ENCODE data around the gene GUCY2F. TPM values are rescaled to one million over a fixed set of nuclear protein-coding genes. Genes with fewer than 3 reads are reported as not detected.

The GUCY2F gene
- total and polyA plus RNA-seq, 2 donors (not counting 3 experiments of a cell fraction or from before 2014, with no cell fraction given), result 0.01 TPM; not detected in 1

DNA sequence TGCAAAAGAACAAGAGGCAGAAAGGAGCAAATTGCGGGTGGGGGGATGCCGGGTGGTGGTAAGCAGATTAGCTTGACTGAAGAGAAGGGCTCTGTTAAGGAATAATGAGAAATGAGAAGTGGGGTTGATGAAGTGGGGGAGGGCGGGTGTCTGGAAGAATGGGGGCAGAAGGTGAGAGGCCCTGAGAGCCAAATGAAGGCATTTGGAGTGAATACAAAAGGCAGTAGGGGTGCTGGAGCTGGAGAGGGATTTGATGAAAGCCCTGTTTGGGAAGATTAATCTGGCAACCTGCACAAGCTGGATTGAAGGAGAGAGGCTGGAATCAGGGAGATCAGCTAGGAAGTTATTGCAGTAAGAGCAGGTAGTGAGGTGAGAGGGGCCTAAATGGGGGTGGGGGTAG, 82.1 kb downstream of the GUCY2F start:
- H3K27ac ChIP-seq (ENCODE audit: insufficient read depth, low read depth, low read length), result no peak overlapping the region
- H2AFZ ChIP-seq (ENCODE audit: low read depth, low read length), result no peak overlapping the region
- no peaks in the 10 kb centered on the region for H4K20me1 ChIP-seq (replicated peaks; ENCODE audit: control insufficient read depth, extremely low read depth, insufficient read depth, low read length)
- no peak overlapping the region for H3K9ac ChIP-seq (replicated peaks; ENCODE audit: extremely low read depth, insufficient read depth, low read length)
- TF ChIP-seq GATA2 (IDR thresholded peaks at IDR 0.05; ENCODE audit: insufficient read depth, insufficient read length, low read depth, low read length) (no peak), JUN (IDR thresholded peaks at IDR 0.05; ENCODE audit: borderline replicate concordance, insufficient read depth, insufficient read length, low read depth) (no peak), POLR2A (IDR thresholded peaks at IDR 0.05; ENCODE audit: low read depth, low read length) (no peak), POLR2AphosphoS5 (IDR thresholded peaks at IDR 0.05; ENCODE audit: insufficient read depth, low read depth, low read length) (no peak)
- TF ChIP-seq, protein P1, sequence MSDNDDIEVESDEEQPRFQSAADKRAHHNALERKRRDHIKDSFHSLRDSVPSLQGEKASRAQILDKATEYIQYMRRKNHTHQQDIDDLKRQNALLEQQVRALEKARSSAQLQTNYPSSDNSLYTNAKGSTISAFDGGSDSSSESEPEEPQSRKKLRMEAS (IDR thresholded peaks at IDR 0.05; ENCODE audit: insufficient read depth, insufficient read length), result no peak
- no peaks in the 10 kb centered on the region for H3K36me3 ChIP-seq (ENCODE audit: control insufficient read depth in 2 of 2, extremely low read depth in 1 of 2, insufficient read depth in 2 of 2, low read length in 2 of 2)
- intact Hi-C loops (cut with micrococcal nuclease) (no loop called here), dilution Hi-C loops (cut with MboI; ENCODE audit: extremely low pct_ligation_motif_present, low sequenced_read_pairs) (no loop called here)
- H3K9me1 ChIP-seq (replicated peaks; ENCODE audit: control insufficient read depth, extremely low read depth, insufficient read depth, low read length), result no peaks in the 10 kb centered on the region
- no peaks in the 10 kb centered on the region for H3K9me3 ChIP-seq (replicated peaks; ENCODE audit: control insufficient read depth, insufficient read depth, low read length)
- no TSS peak for BruUV-seq (replicated peaks)
- H3K79me2 ChIP-seq (ENCODE audit: control insufficient read depth, insufficient read depth, low read length), result no peaks in the 10 kb centered on the region
- ChIA-PET CTCF (no interaction called here), POLR2A (no interaction called here)
- no peak overlapping the region for H3K4me3 ChIP-seq (replicated peaks in 1 of 3; ENCODE audit: insufficient read depth in 1 of 3, low read depth in 1 of 3, low read length in 3 of 3)
- DNase-seq (ENCODE audit: low read depth, low spot score), result no peak
- H3K4me2 ChIP-seq (ENCODE audit: insufficient read depth, low read length), result no peak overlapping the region
- no peaks in the 10 kb centered on the region for H3K4me1 ChIP-seq (ENCODE audit: control insufficient read depth, extremely low read depth, insufficient read depth, low read length)
- no peak for FAIRE-seq
- peaks cover 0 to 3% of the 10 kb centered on the region in 2 experiments for H3K27me3 ChIP-seq (ENCODE audit: control insufficient read depth in 2 of 2, insufficient read depth in 2 of 2, low read length in 2 of 2)

DNA sequence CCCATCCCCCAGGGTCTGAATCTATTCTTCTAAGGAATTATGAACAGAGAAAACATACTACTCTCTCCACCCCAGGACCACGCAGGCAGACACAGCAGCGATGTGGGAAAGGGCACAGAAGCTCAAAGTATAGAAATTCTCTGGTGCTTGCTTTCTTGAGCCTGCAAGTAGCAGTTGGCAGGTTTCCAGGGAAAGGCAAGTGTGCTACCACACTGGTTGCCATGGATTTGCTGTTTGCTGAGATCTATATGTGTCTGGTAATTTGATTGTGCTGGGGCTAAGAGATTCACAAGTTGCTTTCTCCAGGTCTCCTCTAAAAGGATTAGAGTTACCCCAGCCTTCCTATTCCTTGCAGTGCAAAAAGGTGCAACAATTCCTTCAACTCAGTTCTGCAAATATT, 83.1 kb downstream of the GUCY2F start:
- TF ChIP-seq, protein P2, sequence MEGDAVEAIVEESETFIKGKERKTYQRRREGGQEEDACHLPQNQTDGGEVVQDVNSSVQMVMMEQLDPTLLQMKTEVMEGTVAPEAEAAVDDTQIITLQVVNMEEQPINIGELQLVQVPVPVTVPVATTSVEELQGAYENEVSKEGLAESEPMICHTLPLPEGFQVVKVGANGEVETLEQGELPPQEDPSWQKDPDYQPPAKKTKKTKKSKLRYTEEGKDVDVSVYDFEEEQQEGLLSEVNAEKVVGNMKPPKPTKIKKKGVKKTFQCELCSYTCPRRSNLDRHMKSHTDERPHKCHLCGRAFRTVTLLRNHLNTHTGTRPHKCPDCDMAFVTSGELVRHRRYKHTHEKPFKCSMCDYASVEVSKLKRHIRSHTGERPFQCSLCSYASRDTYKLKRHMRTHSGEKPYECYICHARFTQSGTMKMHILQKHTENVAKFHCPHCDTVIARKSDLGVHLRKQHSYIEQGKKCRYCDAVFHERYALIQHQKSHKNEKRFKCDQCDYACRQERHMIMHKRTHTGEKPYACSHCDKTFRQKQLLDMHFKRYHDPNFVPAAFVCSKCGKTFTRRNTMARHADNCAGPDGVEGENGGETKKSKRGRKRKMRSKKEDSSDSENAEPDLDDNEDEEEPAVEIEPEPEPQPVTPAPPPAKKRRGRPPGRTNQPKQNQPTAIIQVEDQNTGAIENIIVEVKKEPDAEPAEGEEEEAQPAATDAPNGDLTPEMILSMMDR (IDR thresholded peaks at IDR 0.05; ENCODE audit: extremely low read depth in 1 of 2, insufficient read depth in 1 of 2, low read depth in 1 of 2, low read length in 2 of 2), result no peak
- TF ChIP-seq JUN (IDR thresholded peaks at IDR 0.05; ENCODE audit: borderline replicate concordance, insufficient read depth, insufficient read length, low read depth) (no peak), GATA2 (IDR thresholded peaks at IDR 0.05; ENCODE audit: insufficient read depth, insufficient read length, low read depth, low read length) (no peak), POLR2A (IDR thresholded peaks at IDR 0.05; ENCODE audit: low read depth, low read length) (no peak), POLR2AphosphoS5 (IDR thresholded peaks at IDR 0.05; ENCODE audit: insufficient read depth, low read depth, low read length) (no peak), EZH2 (IDR thresholded peaks at IDR 0.05; ENCODE audit: borderline replicate concordance, low read depth, low read length, severe bottlenecking) (no peak), FOS (IDR thresholded peaks at IDR 0.05; ENCODE audit: borderline replicate concordance, insufficient read depth, low read length) (no peak), MYC (IDR thresholded peaks at IDR 0.05; ENCODE audit: low read depth, low read length) (no peak)
- TF ChIP-seq, protein P1 (IDR thresholded peaks at IDR 0.05; ENCODE audit: insufficient read depth, insufficient read length), result no peak
- no TSS peak for BruUV-seq (replicated peaks)
- dilution Hi-C loops (cut with MboI; ENCODE audit: extremely low pct_ligation_motif_present, low sequenced_read_pairs) (no loop called here), intact Hi-C loops (cut with micrococcal nuclease) (no loop called here)
- no peak overlapping the region for H2AFZ ChIP-seq (ENCODE audit: low read depth, low read length)
- no peak overlapping the region for H3K9ac ChIP-seq (replicated peaks; ENCODE audit: extremely low read depth, insufficient read depth, low read length)
- H3K36me3 ChIP-seq (ENCODE audit: control insufficient read depth in 2 of 2, extremely low read depth in 1 of 2, insufficient read depth in 2 of 2, low read length in 2 of 2), result no peaks in the 10 kb centered on the region
- H3K4me2 ChIP-seq (ENCODE audit: insufficient read depth, low read length), result no peak overlapping the region
- no peak for DNase-seq (ENCODE audit: low read depth, low spot score)
- no peaks in the 10 kb centered on the region for H3K4me1 ChIP-seq (ENCODE audit: control insufficient read depth, extremely low read depth, insufficient read depth, low read length)
- ChIA-PET POLR2A (no interaction called here), CTCF (no interaction called here)
- H3K9me1 ChIP-seq (replicated peaks; ENCODE audit: control insufficient read depth, extremely low read depth, insufficient read depth, low read length), result no peaks in the 10 kb centered on the region
- H4K20me1 ChIP-seq (replicated peaks; ENCODE audit: control insufficient read depth, extremely low read depth, insufficient read depth, low read length), result no peaks in the 10 kb centered on the region
- H3K9me3 ChIP-seq (replicated peaks; ENCODE audit: control insufficient read depth, insufficient read depth, low read length), result no peaks in the 10 kb centered on the region
- H3K79me2 ChIP-seq (ENCODE audit: control insufficient read depth, insufficient read depth, low read length), result no peaks in the 10 kb centered on the region
- no peak overlapping the region for H3K27ac ChIP-seq (ENCODE audit: insufficient read depth, low read depth, low read length)
- peaks cover 0 to 3% of the 10 kb centered on the region in 2 experiments for H3K27me3 ChIP-seq (ENCODE audit: control insufficient read depth in 2 of 2, insufficient read depth in 2 of 2, low read length in 2 of 2)
- FAIRE-seq, result no peak
- H3K4me3 ChIP-seq (replicated peaks in 1 of 3; ENCODE audit: insufficient read depth in 1 of 3, low read depth in 1 of 3, low read length in 3 of 3), result no peak overlapping the region

Data from endothelial cell of umbilical vein (primary cell).